A549 (cell line): Measurements from ENCODE around the gene DLGAP1.

Source experiments
- CBX8 ChIP-seq: fragments of 200-600 bp; sonication (generic); IDR thresholded peaks from 2 replicates; pipeline ENCODE4 v1.6.1; 2016
- EP300 ChIP-seq, 2 experiments: fragments of >200 bp; sonication (Bioruptor Twin); formaldehyde crosslinking; IDR thresholded peaks; 2 replicates in 1 of 2; 3 replicates in 1 of 2; pipeline ENCODE4 v1.6.1; 2016 to 2017
- GATA3 ChIP-seq: IDR thresholded peaks from 2 replicates; pipeline ENCODE4 v1.6.1; 2012; ENCODE audit warnings: borderline replicate concordance
- HDAC2 ChIP-seq: fragments of 200-600 bp; sonication (generic); IDR thresholded peaks from 2 replicates; pipeline ENCODE4 v1.6.1; 2016
- PBX3 ChIP-seq: IDR thresholded peaks from 2 replicates; pipeline ENCODE4 v1.6.1; 2012
- PHF8 ChIP-seq: fragments of 200-600 bp; sonication (generic); IDR thresholded peaks from 2 replicates; pipeline ENCODE4 v1.6.1; 2016; ENCODE audit warnings: low read depth, mild to moderate bottlenecking, antibody characterized with exemption, moderate library complexity, borderline replicate concordance
- RFX5 ChIP-seq: fragments of 450-650 bp; IDR thresholded peaks from 2 replicates; pipeline ENCODE4 v1.7.1; 2014; ENCODE audit warnings: antibody characterized with exemption, mild to moderate bottlenecking, moderate library complexity
- USF2 ChIP-seq: fragments of 450-650 bp; IDR thresholded peaks from 2 replicates; pipeline ENCODE4 v1.6.1; 2014; ENCODE audit warnings: antibody characterized with exemption
- TF ChIP-seq, protein P1 (sequence below): fragments of 200-600 bp; sonication (generic); IDR thresholded peaks from 2 replicates; pipeline ENCODE4 v1.6.1; 2016; ENCODE audit warnings: antibody characterized with exemption, mild to moderate bottlenecking, moderate library complexity
- TF ChIP-seq, protein P2 (sequence below): fragments of >200 bp; sonication (Bioruptor Twin); formaldehyde crosslinking; IDR thresholded peaks from 3 replicates; pipeline ENCODE4 v1.5.1; 2016
- TF ChIP-seq, protein P3 (sequence below): fragments of 250-450 bp; sonication (Bioruptor Pico); IDR thresholded peaks from 2 replicates; pipeline ENCODE4 v1.5.0; 2021; ENCODE audit warnings: mild to moderate bottlenecking, moderate library complexity, borderline replicate concordance

- TF ChIP-seq PHF8 (no peak), USF2 (no peak), PBX3 (no peak), GATA3 (no peak), RFX5 (no peak), CBX8 (no peak), EP300 (IDR thresholded peaks at IDR 0.05) (no peak), HDAC2 (no peak)
- TF ChIP-seq, protein P1, sequence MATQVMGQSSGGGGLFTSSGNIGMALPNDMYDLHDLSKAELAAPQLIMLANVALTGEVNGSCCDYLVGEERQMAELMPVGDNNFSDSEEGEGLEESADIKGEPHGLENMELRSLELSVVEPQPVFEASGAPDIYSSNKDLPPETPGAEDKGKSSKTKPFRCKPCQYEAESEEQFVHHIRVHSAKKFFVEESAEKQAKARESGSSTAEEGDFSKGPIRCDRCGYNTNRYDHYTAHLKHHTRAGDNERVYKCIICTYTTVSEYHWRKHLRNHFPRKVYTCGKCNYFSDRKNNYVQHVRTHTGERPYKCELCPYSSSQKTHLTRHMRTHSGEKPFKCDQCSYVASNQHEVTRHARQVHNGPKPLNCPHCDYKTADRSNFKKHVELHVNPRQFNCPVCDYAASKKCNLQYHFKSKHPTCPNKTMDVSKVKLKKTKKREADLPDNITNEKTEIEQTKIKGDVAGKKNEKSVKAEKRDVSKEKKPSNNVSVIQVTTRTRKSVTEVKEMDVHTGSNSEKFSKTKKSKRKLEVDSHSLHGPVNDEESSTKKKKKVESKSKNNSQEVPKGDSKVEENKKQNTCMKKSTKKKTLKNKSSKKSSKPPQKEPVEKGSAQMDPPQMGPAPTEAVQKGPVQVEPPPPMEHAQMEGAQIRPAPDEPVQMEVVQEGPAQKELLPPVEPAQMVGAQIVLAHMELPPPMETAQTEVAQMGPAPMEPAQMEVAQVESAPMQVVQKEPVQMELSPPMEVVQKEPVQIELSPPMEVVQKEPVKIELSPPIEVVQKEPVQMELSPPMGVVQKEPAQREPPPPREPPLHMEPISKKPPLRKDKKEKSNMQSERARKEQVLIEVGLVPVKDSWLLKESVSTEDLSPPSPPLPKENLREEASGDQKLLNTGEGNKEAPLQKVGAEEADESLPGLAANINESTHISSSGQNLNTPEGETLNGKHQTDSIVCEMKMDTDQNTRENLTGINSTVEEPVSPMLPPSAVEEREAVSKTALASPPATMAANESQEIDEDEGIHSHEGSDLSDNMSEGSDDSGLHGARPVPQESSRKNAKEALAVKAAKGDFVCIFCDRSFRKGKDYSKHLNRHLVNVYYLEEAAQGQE: no peak
- TF ChIP-seq, protein P2, sequence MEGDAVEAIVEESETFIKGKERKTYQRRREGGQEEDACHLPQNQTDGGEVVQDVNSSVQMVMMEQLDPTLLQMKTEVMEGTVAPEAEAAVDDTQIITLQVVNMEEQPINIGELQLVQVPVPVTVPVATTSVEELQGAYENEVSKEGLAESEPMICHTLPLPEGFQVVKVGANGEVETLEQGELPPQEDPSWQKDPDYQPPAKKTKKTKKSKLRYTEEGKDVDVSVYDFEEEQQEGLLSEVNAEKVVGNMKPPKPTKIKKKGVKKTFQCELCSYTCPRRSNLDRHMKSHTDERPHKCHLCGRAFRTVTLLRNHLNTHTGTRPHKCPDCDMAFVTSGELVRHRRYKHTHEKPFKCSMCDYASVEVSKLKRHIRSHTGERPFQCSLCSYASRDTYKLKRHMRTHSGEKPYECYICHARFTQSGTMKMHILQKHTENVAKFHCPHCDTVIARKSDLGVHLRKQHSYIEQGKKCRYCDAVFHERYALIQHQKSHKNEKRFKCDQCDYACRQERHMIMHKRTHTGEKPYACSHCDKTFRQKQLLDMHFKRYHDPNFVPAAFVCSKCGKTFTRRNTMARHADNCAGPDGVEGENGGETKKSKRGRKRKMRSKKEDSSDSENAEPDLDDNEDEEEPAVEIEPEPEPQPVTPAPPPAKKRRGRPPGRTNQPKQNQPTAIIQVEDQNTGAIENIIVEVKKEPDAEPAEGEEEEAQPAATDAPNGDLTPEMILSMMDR: no peak
- TF ChIP-seq, protein P3, sequence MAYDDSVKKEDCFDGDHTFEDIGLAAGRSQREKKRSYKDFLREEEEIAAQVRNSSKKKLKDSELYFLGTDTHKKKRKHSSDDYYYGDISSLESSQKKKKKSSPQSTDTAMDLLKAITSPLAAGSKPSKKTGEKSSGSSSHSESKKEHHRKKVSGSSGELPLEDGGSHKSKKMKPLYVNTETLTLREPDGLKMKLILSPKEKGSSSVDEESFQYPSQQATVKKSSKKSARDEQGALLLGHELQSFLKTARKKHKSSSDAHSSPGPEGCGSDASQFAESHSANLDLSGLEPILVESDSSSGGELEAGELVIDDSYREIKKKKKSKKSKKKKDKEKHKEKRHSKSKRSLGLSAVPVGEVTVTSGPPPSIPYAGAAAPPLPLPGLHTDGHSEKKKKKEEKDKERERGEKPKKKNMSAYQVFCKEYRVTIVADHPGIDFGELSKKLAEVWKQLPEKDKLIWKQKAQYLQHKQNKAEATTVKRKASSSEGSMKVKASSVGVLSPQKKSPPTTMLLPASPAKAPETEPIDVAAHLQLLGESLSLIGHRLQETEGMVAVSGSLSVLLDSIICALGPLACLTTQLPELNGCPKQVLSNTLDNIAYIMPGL (CRISPR knock-in tag): no peak
Measured at GRCh38 chr18:3921826-3922225, 533.3 kb downstream of the DLGAP1 start.
